Activated B cell treated with CpG ODN at 0.5 μM for 24 hours (primary cell): ENCODE data around the gene ISCA1. TPM values are rescaled to one million over a fixed set of nuclear protein-coding genes. Genes with fewer than 3 reads are reported as not detected.

Experiments used
- ATAC-seq: fragments of 200-7000 bp; cut with Tn5 transposase; one replicate; pipeline ENCODE4 v1.10.0; 2021; ENCODE audit warnings: low read depth, mild to moderate bottlenecking, moderate library complexity
- CTCF ChIA-PET: fragments of 350-600 bp; sonication (Branson Sonifier 250); formaldehyde crosslinking; loops from one replicate; lab custom pipeline; 2021; ENCODE audit warnings: antibody characterized with exemption; lab: Charles Lee
- POLR2A ChIA-PET: fragments of 350-600 bp; sonication (Branson Sonifier 250); formaldehyde crosslinking; loops from one replicate; lab custom pipeline; 2021; ENCODE audit warnings: antibody characterized with exemption; lab: Charles Lee
- DNase-seq: peaks from one replicate; pipeline ENCODE4 v3.0.0; 2022
- H3K27ac Mint-ChIP-seq: one replicate; pipeline ENCODE4 v1.8.0; 2020; ENCODE audit warnings: mixed read lengths
- H3K27me3 Mint-ChIP-seq: one replicate; pipeline ENCODE4 v1.8.0; 2021; ENCODE audit warnings: mixed read lengths
- H3K36me3 Mint-ChIP-seq: one replicate; pipeline ENCODE4 v1.8.0; 2021; ENCODE audit warnings: low read depth, mixed read lengths
- H3K4me1 Mint-ChIP-seq: one replicate; pipeline ENCODE4 v1.8.0; 2021; ENCODE audit warnings: mixed read lengths
- H3K4me3 Mint-ChIP-seq: one replicate; pipeline ENCODE4 v1.8.0; 2020; ENCODE audit warnings: mild to moderate bottlenecking, mixed read lengths
- H3K9me3 Mint-ChIP-seq: one replicate; pipeline ENCODE4 v1.8.0; 2020; ENCODE audit warnings: mixed read lengths
- intact Hi-C: fragments of 100-400 bp; cut with micrococcal nuclease; formaldehyde crosslinking; loops from one replicate; pipeline ENCODE4 v1.15.1; 2024
- total RNA-seq: library from RNA; stranded (reverse); gene quantifications from 2 replicates; pipeline ENCODE4 v1.2.3, GENCODE V29; 2022
- TF ChIP-seq, protein P1 (sequence below): fragments of 200-600 bp; IDR thresholded peaks from one replicate; pipeline ENCODE4 v1.8.0; 2022; ENCODE audit warnings: antibody characterized with exemption, mild to moderate bottlenecking

Gene ISCA1
- total RNA-seq, 1 donor from 2014 or later = 16.0 TPM

DNA sequence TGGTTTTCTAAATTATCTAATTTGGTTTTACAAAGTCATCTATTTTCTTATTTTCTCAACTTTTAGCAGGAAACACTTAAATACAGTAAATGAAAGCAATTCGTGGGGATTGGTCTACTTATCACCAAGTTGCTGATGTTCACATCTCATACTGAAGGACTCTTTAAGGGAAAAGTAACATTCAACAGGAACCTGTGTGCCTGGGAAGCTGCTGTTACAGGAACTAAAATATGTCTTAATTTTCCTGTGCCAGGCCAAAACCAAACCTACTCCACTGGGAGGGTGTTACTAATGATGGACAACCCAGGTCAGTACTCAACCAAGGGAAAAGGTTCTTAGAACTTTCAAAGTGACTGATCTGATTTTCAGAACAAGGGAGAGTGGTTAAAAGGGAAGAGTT is 5.3 kb downstream of the ISCA1 start:
- H3K9me3 Mint-ChIP-seq = no peaks in the 10 kb centered on the region
- no peak for DNase-seq
- ATAC-seq = no peak
- H3K4me3 Mint-ChIP-seq = no peak overlapping the region
- H3K27ac Mint-ChIP-seq = no peak overlapping the region
- peaks cover 21% of the 10 kb centered on the region for H3K4me1 Mint-ChIP-seq
- TF ChIP-seq, protein P1, sequence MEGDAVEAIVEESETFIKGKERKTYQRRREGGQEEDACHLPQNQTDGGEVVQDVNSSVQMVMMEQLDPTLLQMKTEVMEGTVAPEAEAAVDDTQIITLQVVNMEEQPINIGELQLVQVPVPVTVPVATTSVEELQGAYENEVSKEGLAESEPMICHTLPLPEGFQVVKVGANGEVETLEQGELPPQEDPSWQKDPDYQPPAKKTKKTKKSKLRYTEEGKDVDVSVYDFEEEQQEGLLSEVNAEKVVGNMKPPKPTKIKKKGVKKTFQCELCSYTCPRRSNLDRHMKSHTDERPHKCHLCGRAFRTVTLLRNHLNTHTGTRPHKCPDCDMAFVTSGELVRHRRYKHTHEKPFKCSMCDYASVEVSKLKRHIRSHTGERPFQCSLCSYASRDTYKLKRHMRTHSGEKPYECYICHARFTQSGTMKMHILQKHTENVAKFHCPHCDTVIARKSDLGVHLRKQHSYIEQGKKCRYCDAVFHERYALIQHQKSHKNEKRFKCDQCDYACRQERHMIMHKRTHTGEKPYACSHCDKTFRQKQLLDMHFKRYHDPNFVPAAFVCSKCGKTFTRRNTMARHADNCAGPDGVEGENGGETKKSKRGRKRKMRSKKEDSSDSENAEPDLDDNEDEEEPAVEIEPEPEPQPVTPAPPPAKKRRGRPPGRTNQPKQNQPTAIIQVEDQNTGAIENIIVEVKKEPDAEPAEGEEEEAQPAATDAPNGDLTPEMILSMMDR = no peak
- POLR2A ChIA-PET = no interaction called here
- CTCF ChIA-PET = no interaction called here
- peaks cover 31% of the 10 kb centered on the region for H3K36me3 Mint-ChIP-seq
- intact Hi-C loops = no loop called here
- no peaks in the 10 kb centered on the region for H3K27me3 Mint-ChIP-seq

DNA sequence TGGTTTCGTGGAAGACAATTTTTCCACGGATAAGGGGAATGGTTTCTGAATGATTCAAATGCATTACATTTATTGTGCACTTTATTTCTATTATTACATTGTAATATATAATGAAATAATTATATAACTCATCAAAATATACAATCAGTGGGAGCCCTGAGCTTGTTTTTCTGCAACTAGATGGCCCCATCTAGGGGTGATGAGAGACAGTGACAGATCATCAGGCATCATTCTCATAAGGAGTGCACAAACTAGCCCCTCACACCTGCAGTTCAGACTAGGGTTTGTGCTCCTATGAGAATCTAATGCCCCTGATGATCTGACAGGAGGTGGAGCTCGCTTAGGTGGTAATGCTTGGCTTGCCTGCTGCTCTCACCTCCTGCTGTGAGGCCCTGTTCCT is 6.4 kb downstream of the ISCA1 start:
- peaks cover 42% of the 10 kb centered on the region for H3K36me3 Mint-ChIP-seq
- POLR2A ChIA-PET = no interaction called here

DNA sequence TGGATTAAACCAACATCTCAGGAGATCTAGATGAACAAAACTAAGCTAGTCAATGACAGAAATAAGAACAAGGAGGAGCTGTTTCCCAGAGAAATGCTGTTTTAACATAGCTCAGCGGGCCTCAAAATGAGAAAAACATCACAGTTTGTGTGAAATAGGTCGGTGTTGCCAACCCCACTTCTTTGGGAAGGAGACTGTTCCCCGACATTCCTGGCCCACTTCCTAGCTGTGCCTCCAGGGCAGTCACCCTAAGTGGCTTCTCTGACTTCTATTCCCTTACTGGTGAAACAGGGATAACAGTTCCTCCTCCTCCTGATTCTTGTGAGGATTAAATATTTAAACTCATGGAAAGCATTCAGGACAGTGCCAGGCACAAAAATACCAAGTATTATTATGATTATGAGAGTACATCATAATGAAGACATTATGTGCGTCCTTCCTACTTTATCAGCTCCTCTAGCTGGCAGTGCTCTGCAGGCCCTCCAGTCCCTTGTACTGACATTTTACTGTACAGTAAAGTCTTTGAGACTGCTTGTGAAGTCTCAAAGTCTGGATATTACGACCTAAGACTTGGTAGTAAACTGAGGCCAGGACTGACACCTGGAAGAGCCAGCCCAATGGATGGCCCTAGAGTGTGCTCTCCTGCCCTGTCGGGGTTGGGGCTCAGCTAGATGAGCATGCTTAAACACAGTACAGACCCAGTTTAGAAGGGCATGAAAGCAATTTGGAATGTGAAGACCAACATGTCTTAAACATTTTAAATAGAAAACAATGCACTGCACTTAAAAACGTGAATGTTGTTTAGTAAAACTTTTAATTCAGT is 7.3 kb downstream of the ISCA1 start:
- peaks cover 7% of the 10 kb centered on the region for H3K4me1 Mint-ChIP-seq
- H3K27ac Mint-ChIP-seq = no peak overlapping the region
- H3K9me3 Mint-ChIP-seq = no peaks in the 10 kb centered on the region
- ChIA-PET CTCF (no interaction called here), POLR2A (no interaction called here)
- intact Hi-C loops = no loop called here
- TF ChIP-seq, protein P1 = no peak
- no peak for ATAC-seq
- no peak overlapping the region for H3K4me3 Mint-ChIP-seq
- DNase-seq = no peak
- peaks cover 44% of the 10 kb centered on the region for H3K36me3 Mint-ChIP-seq
- no peaks in the 10 kb centered on the region for H3K27me3 Mint-ChIP-seq

More for the DNA sequence above, 6.4 kb downstream of the ISCA1 start:
- Mint-ChIP-seq H3K27ac (no peak overlapping the region), H3K9me3 (no peaks in the 10 kb centered on the region), H3K4me1 (peaks cover 14% of the 10 kb centered on the region), H3K27me3 (no peaks in the 10 kb centered on the region), H3K4me3 (no peak overlapping the region)
- DNase-seq (no peak), ATAC-seq (no peak)
- intact Hi-C loops = no loop called here
- CTCF ChIA-PET = no interaction called here
- TF ChIP-seq, protein P1 = no peak

DNA sequence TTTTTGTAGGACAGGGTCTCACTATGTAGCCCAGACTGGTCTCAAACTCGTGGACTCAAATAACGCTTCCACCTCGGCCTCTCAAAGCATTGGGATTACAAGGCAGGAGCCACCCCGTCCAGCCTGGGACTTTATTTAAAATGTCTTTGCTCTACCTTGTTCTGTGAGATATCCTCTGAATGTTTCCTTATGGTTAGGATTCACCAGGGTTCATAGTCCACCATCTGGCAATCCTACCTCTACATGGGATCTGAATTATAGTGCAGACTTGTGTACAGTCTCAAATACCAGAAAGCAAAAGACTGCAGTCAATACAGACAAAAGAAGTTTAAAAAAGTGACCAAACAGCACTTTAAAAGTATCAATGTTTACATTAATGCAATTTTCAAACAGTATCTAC is 10.1 kb downstream of the ISCA1 start:
- intact Hi-C loops = no loop called here

DNA sequence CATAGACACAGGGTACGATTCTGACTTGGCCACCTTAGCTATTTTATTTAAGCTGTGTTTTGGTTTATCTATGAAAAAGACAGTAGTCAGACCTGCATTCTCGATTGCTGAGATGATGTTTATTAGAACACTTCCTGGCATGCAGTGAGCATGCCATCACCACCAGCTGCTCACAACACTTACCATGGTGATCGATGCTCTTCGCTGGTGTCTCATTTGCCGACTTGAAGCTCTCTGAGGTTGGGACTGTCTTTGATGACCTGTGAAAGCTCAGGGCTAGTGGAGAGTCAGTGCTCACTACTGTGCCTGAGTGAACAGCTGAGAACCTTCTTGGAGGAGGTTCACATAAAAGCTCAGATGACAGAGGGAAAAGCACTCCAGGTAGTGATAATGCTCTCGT is 18.5 kb downstream of the ISCA1 start:
- H3K27me3 Mint-ChIP-seq = no peaks in the 10 kb centered on the region
- H3K27ac Mint-ChIP-seq = no peak overlapping the region
- CTCF ChIA-PET = no interaction called here
- TF ChIP-seq, protein P1 = no peak
- no peaks in the 10 kb centered on the region for H3K4me1 Mint-ChIP-seq
- H3K9me3 Mint-ChIP-seq = no peaks in the 10 kb centered on the region
- no peak overlapping the region for H3K4me3 Mint-ChIP-seq
- POLR2A ChIA-PET = no interaction called here
- peaks cover 43% of the 10 kb centered on the region for H3K36me3 Mint-ChIP-seq
- intact Hi-C loops = no loop called here
- DNase-seq = no peak
- no peak for ATAC-seq

More for the DNA sequence above, 10.1 kb downstream of the ISCA1 start:
- Mint-ChIP-seq H3K36me3 (peaks cover 36% of the 10 kb centered on the region), H3K27ac (no peak overlapping the region), H3K9me3 (no peaks in the 10 kb centered on the region), H3K27me3 (no peaks in the 10 kb centered on the region), H3K4me3 (no peak overlapping the region), H3K4me1 (no peaks in the 10 kb centered on the region)
- ChIA-PET CTCF (no interaction called here), POLR2A (no interaction called here)
- TF ChIP-seq, protein P1 = no peak
- DNase-seq (no peak), ATAC-seq (no peak)
